Loucy (cell line): Measurements from ENCODE around the gene GGT7.

Source experiments
- H2AFZ ChIP-seq: fragments of 200-600 bp; sonication (generic); 2 replicates; pipeline ENCODE4 v1.6.0; 2016; ENCODE audit warnings: antibody characterized with exemption, mild to moderate bottlenecking, low read length, moderate library complexity
- H3F3A ChIP-seq: fragments of 200-600 bp; 2 replicates; pipeline ENCODE4 v1.6.0; 2016; ENCODE audit warnings: antibody characterized with exemption, low read depth, mild to moderate bottlenecking
- H3K27me3 ChIP-seq: fragments of 200-600 bp; sonication (generic); 2 replicates; pipeline ENCODE4 v1.6.1; 2014; ENCODE audit warnings: low read length, mild to moderate bottlenecking; ENCODE audit not compliant: insufficient read depth, poor library complexity, severe bottlenecking
- H3K36me3 ChIP-seq: fragments of 200-600 bp; sonication (generic); 2 replicates; pipeline ENCODE4 v1.6.1; 2016; ENCODE audit warnings: low read length; ENCODE audit not compliant: insufficient read depth
- H3K4me1 ChIP-seq: fragments of 200-600 bp; sonication (generic); 2 replicates; pipeline ENCODE4 v1.5.1; 2014; ENCODE audit warnings: low read length, mild to moderate bottlenecking; ENCODE audit not compliant: insufficient read depth, poor library complexity, severe bottlenecking
- H3K4me2 ChIP-seq: fragments of 200-600 bp; sonication (generic); 2 replicates; pipeline ENCODE4 v1.6.0; 2014; ENCODE audit warnings: antibody characterized with exemption, low read length, low read depth, mild to moderate bottlenecking; ENCODE audit not compliant: poor library complexity, severe bottlenecking
- H3K4me3 ChIP-seq: fragments of 200-600 bp; sonication (generic); 2 replicates; pipeline ENCODE4 v1.5.1; 2014; ENCODE audit warnings: low read length, mild to moderate bottlenecking, mixed read lengths; ENCODE audit not compliant: poor library complexity, severe bottlenecking
- H3K79me2 ChIP-seq: fragments of 200-600 bp; sonication (generic); 2 replicates; pipeline ENCODE4 v1.6.1; 2014; ENCODE audit warnings: low read length; ENCODE audit not compliant: insufficient read depth
- H3K9ac ChIP-seq: fragments of 200-600 bp; sonication (generic); 2 replicates; pipeline ENCODE4 v1.6.0; 2014; ENCODE audit warnings: mild to moderate bottlenecking, low read depth, low read length, moderate library complexity; ENCODE audit not compliant: poor library complexity, severe bottlenecking
- H3K9me2 ChIP-seq: fragments of 200-600 bp; sonication (generic); replicated peaks from 2 replicates; pipeline ENCODE4 v1.6.1; 2016; ENCODE audit warnings: low read depth, low read length, mixed read lengths
- H3K9me3 ChIP-seq: fragments of 200-600 bp; sonication (generic); 2 replicates; pipeline ENCODE4 v1.6.1; 2014; ENCODE audit warnings: mild to moderate bottlenecking, antibody characterized with exemption, low read length, low read depth; ENCODE audit not compliant: insufficient read depth
- H4K20me1 ChIP-seq: fragments of 200-600 bp; sonication (generic); 2 replicates; pipeline ENCODE4 v1.6.0; 2014; ENCODE audit warnings: antibody characterized with exemption, low read length, mild to moderate bottlenecking; ENCODE audit not compliant: insufficient read depth, poor library complexity, severe bottlenecking
- EZH2phosphoT487 ChIP-seq: fragments of 200-600 bp; IDR thresholded peaks from 2 replicates; pipeline ENCODE4 v1.6.1; 2018; ENCODE audit warnings: antibody characterized with exemption, mild to moderate bottlenecking, moderate library complexity, borderline replicate concordance
- TF ChIP-seq, protein P1 (sequence below): fragments of 200-600 bp; sonication (generic); conservative IDR thresholded peaks from 2 replicates; pipeline ENCODE4 v1.5.1; 2014; ENCODE audit warnings: mild to moderate bottlenecking, antibody characterized with exemption, low read length

GGT7 gene

DNA sequence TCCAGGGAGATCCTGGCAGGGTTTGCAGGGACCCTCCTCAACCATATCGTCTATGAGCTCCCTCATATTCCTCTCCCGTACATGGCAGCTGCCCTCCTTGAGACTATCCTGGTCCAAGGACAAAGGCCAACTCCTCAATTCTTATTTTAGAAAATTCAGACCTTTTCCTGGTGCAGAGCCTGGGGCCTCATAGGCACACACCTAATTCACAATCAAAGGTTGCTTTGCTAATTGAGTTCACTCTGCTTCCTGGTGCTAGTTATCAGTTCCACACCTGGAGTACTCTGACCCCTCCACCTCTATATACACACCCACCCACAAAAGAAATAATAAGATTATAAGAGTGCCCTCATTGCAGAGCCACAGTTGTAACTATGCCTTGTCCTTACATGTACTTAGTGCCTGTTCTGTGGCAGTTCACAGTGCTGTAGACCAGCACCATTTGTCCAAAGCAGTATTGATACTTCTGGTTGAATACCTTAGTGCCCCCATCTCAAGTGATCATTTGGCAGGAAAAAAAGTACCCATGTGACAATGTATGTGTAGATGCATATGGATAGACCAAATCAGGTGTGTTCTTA lies 44.2 kb upstream of the GGT7 start:
- Histone ChIP-seq H3K36me3 (peaks cover 3% of the 10 kb centered on the region; the same call in 1 of the 2 replicates), H2AFZ (no peak overlapping the region)

DNA sequence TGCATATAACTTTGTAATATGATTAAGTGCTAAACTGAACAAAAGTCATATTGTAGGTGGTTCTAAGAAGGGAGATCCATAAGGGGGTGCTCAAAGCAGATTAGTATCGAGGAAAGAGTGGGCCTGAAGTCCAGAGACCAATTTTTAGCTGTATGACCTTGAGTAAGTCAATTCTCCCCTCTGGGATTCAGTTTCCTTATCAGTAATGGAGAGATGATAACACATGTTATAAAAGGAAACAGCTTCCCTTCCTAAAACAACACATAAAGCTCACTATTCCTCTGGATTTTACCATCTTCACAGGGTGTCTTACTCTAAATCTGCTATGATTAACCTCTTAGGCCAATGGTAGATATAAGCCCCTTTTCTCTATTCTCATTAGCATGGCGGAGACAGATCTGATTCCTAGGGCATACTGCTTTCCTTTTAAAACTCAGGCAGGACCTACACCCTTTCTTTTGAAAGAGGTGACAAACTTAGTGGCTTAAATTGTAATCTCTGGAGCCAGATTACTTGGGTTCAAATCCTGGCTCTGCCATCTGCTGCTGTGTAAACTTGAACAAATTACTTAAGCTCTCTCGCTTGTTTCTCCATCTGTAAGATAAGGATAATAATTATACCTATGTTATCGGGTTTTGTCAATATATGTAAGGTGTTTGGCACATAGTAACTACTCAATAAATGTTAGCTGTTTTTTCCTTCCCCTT lies 43.2 kb upstream of the GGT7 start:
- Histone ChIP-seq H3K4me3 (no peak overlapping the region), H3K36me3 (peaks cover 3% of the 10 kb centered on the region; the same call in 1 of the 2 replicates), H3K79me2 (no peaks in the 10 kb centered on the region), H3K9me3 (no peaks in the 10 kb centered on the region), H3K9me2 (no peaks in the 10 kb centered on the region), H4K20me1 (no peaks in the 10 kb centered on the region), H3K9ac (no peak overlapping the region), H2AFZ (no peak overlapping the region), H3K27me3 (no peaks in the 10 kb centered on the region), H3F3A (no peaks in the 10 kb centered on the region), H3K4me1 (no peaks in the 10 kb centered on the region), H3K4me2 (no peak overlapping the region)
- TF ChIP-seq EZH2phosphoT487 = no peak
- TF ChIP-seq, protein P1, sequence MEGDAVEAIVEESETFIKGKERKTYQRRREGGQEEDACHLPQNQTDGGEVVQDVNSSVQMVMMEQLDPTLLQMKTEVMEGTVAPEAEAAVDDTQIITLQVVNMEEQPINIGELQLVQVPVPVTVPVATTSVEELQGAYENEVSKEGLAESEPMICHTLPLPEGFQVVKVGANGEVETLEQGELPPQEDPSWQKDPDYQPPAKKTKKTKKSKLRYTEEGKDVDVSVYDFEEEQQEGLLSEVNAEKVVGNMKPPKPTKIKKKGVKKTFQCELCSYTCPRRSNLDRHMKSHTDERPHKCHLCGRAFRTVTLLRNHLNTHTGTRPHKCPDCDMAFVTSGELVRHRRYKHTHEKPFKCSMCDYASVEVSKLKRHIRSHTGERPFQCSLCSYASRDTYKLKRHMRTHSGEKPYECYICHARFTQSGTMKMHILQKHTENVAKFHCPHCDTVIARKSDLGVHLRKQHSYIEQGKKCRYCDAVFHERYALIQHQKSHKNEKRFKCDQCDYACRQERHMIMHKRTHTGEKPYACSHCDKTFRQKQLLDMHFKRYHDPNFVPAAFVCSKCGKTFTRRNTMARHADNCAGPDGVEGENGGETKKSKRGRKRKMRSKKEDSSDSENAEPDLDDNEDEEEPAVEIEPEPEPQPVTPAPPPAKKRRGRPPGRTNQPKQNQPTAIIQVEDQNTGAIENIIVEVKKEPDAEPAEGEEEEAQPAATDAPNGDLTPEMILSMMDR = no peak

More for the DNA sequence above, 44.2 kb upstream of the GGT7 start:
- Histone ChIP-seq H4K20me1 (no peaks in the 10 kb centered on the region), H3F3A (no peaks in the 10 kb centered on the region), H3K9ac (no peak overlapping the region), H3K27me3 (no peaks in the 10 kb centered on the region), H3K9me2 (no peaks in the 10 kb centered on the region), H3K4me2 (no peak overlapping the region), H3K4me1 (no peaks in the 10 kb centered on the region), H3K79me2 (no peaks in the 10 kb centered on the region), H3K9me3 (no peaks in the 10 kb centered on the region), H3K4me3 (no peak overlapping the region)
- TF ChIP-seq, protein P1 = no peak
- no peak for TF ChIP-seq EZH2phosphoT487

DNA sequence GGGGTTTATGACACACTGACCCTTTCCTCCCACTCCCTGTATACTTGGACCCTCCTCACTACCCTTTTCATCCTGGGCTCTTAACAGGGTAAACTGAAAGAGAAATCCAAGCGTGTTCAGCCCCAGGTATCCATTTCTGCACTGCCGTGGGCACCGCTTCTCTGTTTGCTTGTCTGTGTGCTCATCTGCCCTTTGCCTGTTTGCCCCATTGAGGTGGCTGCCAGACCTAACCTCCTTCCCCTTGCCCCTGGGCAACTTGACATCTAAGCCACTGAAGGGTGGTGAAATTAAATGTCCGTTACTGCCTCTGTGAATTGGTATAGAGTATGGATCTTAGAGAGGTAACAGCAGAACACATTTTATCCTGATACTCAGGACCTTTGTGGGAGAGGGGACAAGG lies 42.5 kb upstream of the GGT7 start:
- Histone ChIP-seq H2AFZ (no peak overlapping the region), H3K9me2 (no peaks in the 10 kb centered on the region), H3K9me3 (no peaks in the 10 kb centered on the region), H3K4me2 (no peak overlapping the region), H3K27me3 (no peaks in the 10 kb centered on the region), H3K79me2 (no peaks in the 10 kb centered on the region), H3K9ac (no peak overlapping the region), H3K4me3 (no peak overlapping the region), H4K20me1 (no peaks in the 10 kb centered on the region), H3K4me1 (no peaks in the 10 kb centered on the region), H3K36me3 (no peaks in the 10 kb centered on the region; the same call in 1 of the 2 replicates), H3F3A (no peaks in the 10 kb centered on the region)
- no peak for TF ChIP-seq EZH2phosphoT487
- TF ChIP-seq, protein P1 = no peak
